ENCODE data around the gene EXOC8. TPM values are rescaled to one million over a fixed set of nuclear protein-coding genes. Genes with fewer than 3 reads are reported as not detected.

EXOC8 gene
- total and polyA plus RNA-seq, 9 of the 15 experiments (the other 6 are each of a cell fraction or from before 2014, with no cell fraction given): 2.1 to 13.6 (median 7.2) TPM

GRCh38 chr1:231348442-231348841, 10.8 kb upstream of the EXOC8 start (continued):
- TF ChIP-seq PYGO2 (tag; IDR thresholded peaks at IDR 0.05): no peak

GRCh38 chr1:231347961-231348360, 10.3 kb upstream of the EXOC8 start:
- H2AFZ ChIP-seq (ENCODE audit: low read depth, low read length): no peak overlapping the region
- ChIA-PET CTCF (ENCODE audit: low intra/inter-chr PET ratio) (no interaction called here), POLR2A (no interaction called here)
- no peaks in the 10 kb centered on the region for H3K4me1 ChIP-seq (replicated peaks in 1 of 2; ENCODE audit: control insufficient read depth in 2 of 2, insufficient read depth in 2 of 2, low read length in 2 of 2)
- no peaks in the 10 kb centered on the region for H3K9me1 ChIP-seq (ENCODE audit: control insufficient read depth, insufficient read depth, low read length)
- no peaks in the 10 kb centered on the region for H3K9me3 ChIP-seq (replicated peaks; ENCODE audit: control insufficient read depth, insufficient read depth, low read depth, low read length)
- no peak overlapping the region for H3K4me3 ChIP-seq
- H3K36me3 ChIP-seq (ENCODE audit: control insufficient read depth, insufficient read depth, low read length): peaks cover 71% of the 10 kb centered on the region
- intact Hi-C loops (cut with micrococcal nuclease): no loop called here
- no peak for DNase-seq (ENCODE audit: extremely low read depth in 1 of 4, low spot score in 3 of 4)
- H3K27me3 ChIP-seq (ENCODE audit: control insufficient read depth in 2 of 2, insufficient read depth in 2 of 2, low read length in 2 of 2): no peaks in the 10 kb centered on the region
- no peak for FAIRE-seq
- H3K9ac ChIP-seq (ENCODE audit: insufficient read depth in 1 of 2, low read depth in 2 of 2, low read length in 2 of 2): no peak overlapping the region
- H4K20me1 ChIP-seq (replicated peaks; ENCODE audit: control insufficient read depth, insufficient read depth, low read length): no peaks in the 10 kb centered on the region
- no peak overlapping the region for H3K27ac ChIP-seq (ENCODE audit: extremely low read depth, low read depth, low read length)
- in situ Hi-C loops (cut with MboI): no loop called here
- BruUV-seq (replicated peaks): no TSS peak
- WGBS (ENCODE audit: insufficient coverage, low coverage, missing lambda C conversion rate): 93% methylated on average over 4 of the region's 4 CpGs
- H3K4me2 ChIP-seq (ENCODE audit: insufficient read depth, low read length): no peak overlapping the region
- ATAC-seq: no peak
- TF ChIP-seq DEAF1 (CRISPR knock-in tag; IDR thresholded peaks at IDR 0.05): no peak
- peaks cover 6% of the 10 kb centered on the region; the same call in 1 of the 3 replicates for H3K79me2 ChIP-seq (ENCODE audit: control insufficient read depth, insufficient read depth, low read length)
